GM20000 (cell line): ENCODE measurements around the gene MGAT3.

ENCODE experiments used
- DNase-seq: peaks from one replicate; pipeline ENCODE4 v3.0.0; 2012; ENCODE audit warnings: low spot score
- CTCF ChIP-seq: IDR thresholded peaks from 2 replicates; pipeline ENCODE4 v1.5.1; 2012; ENCODE audit warnings: mild to moderate bottlenecking, control low read depth; ENCODE audit errors: extremely low read depth, missing control alignments

Gene MGAT3

GRCh38 chr22:39475337-39475736 is 18.5 kb downstream of the MGAT3 start:
- no peak for DNase-seq
- no peak for TF ChIP-seq CTCF

GRCh38 chr22:39475902-39476301 is 19.1 kb downstream of the MGAT3 start:
- no peak for DNase-seq
- TF ChIP-seq CTCF = no peak

- TF ChIP-seq CTCF = no peak
These were observed 19.9 kb downstream of the MGAT3 start for GRCh38 chr22:39476664-39477063.

GRCh38 chr22:39477542-39477941 is 20.7 kb downstream of the MGAT3 start:
- TF ChIP-seq CTCF = no peak
- no peak for DNase-seq

More at GRCh38 chr22:39476664-39477063, 19.9 kb downstream of the MGAT3 start:
- DNase-seq = no peak

- DNase-seq = no peak
These were observed 21.6 kb downstream of the MGAT3 start for GRCh38 chr22:39478441-39478850.

GRCh38 chr22:39479254-39479653 is 22.4 kb downstream of the MGAT3 start:
- DNase-seq = no peak

More at GRCh38 chr22:39478441-39478850, 21.6 kb downstream of the MGAT3 start:
- no peak for TF ChIP-seq CTCF

GRCh38 chr22:39480557-39480956 is 23.7 kb downstream of the MGAT3 start:
- no peak for TF ChIP-seq CTCF
- no peak for DNase-seq

More at GRCh38 chr22:39479254-39479653, 22.4 kb downstream of the MGAT3 start:
- no peak for TF ChIP-seq CTCF
